Inflammatory macrophage treated with lipopolysaccharide for 4 hours (primary cell): ENCODE results near the gene LDB1.

Experiments
- DNase-seq: peaks from one replicate; pipeline ENCODE4 v3.0.0-alpha.2; 2020

LDB1 gene

DNA sequence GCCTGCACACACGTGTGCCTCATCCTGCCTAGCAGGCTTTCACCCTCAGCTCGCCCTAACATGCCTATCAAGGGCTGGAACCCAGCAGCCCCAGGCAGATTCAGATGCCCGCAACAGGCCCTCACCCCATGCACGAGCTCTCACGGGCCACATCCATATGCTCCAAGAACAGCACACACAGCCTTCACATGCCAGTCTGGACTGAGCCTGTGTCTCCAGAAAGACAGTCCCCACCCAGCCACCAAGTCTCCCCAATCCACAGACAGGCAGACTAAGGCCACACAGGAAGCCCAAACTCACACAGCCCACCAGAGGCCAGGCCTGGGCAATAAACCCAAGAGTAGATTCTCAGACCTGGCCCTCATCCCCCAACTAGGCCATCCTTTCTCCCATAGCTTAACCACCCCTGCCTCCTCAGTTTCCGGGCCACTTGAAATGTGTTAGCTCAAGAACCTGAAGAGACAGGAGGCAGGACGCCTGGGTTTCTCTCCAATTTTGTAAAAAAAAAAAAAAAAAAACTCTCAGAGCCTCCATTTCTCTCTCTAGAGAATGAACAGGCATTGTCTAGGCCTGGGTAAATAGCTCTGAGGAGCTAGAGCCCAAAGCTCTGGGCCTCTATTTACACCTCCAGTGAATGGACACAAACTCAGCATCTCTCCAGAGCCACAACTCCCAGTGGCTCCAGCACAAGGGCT, 6.8 kb downstream of the LDB1 start:
- DNase-seq: no peak

DNA sequence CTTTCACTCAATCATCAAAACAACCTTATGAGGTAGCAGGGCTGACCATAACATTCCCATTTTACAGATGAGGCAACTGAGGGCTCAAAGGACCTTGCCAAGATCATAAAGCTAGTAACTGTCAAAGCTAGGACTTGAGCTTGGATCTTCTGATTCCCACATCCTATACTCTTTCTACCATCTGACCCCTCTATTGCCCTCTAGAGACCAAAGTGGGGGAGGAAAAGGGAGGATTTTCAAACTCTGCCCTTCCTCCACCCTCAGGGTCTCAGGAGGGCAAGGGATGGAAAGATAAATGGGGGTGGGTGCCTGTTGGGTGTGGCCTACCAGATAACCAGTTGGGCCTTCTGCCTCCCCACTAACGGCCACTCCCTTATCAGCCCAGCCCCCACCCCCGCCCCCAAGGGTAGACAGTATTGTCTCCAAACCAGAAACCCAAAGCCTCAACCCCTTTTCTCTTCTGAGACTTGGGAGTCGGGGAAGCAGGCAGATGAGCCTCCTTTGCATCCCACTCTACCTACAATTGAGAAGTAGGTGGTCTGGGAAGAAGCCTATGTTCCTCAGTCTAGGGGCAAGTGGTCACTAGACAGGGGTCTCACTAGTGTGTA, 7.9 kb downstream of the LDB1 start:
- DNase-seq: no peak

DNA sequence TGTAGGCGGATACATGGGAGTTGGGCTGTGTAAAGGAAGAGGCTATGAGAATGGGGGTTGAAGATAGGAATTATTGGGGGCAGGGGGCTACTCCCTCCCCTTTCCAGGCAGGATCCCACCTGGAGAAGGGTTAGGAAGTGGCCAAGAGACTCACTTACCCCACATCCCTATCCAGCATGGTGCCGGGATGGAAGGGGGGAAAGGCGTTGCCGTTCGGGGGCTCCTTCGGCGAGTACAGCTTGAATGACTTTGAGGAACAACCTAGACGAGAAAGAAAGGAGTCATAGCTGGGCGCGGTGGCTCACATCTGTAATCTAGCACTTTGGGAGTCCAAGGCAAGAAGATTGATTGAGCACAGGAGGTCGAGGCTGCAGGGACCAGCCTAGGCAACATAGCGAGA, 8.9 kb downstream of the LDB1 start:
- DNase-seq: no peak

DNA sequence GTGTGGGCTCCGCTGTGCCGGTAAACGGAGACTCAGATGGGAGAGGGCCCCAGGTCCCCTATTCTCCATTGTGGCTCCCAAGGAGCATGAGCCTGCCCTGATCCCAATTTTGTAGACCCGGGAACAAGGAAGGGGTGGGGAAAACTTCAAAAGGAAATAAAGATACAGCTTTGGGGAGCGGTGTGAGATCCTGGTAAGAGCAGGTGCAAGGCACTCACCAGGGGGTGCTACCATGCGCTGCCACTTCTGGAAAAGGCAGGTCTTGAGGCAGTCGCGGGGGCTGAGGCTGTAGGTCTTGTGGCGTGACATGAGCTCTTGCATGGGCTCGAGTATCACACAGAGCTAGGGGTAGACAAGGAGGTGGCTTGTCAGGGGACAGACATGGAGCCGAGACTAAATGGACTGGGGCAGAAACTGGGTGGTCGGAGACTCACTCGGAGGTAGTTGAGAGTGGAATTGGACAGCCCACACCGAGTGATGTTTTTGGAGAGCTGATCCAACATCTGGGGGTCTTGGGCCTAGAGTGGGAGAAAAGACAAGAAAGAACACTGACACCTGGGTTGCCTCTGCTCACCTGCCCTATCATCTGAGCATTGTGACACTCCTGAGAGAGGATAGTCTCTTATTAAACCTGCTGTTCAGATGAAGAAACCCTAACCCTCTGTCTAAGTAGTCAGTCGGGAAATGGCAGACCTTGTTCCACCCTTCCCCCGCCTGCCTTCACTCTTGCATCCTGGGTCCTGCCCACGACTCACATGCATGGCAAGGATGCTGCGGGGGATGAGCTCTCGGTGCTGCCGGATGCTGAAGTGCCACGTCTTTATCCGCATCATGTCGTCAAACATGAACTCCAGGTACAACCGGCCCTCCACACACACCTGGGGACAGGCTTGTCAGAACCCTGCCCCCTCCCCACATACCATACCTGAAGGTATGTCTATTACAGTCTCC, 10.7 kb downstream of the LDB1 start:
- DNase-seq: no peak

DNA sequence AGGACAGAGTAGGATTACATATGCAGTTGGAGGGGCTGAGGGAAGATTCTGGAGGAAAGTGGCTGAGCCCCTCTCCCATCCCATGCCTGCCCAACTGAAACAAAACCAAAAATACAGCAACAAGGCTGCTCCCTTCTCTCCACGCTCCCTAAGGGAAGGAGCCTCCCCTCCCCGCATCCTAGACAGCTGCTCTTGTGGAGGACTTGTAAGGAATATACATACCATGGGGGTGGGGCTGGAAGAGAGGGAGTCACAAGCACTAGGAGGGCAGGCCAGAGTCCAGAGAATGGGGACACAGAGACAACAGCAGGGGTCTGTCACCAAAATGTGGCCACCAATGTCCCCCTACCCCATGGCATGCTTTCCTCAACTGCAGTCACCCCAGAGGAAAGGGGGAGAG, 13.2 kb downstream of the LDB1 start:
- no peak for DNase-seq

DNA sequence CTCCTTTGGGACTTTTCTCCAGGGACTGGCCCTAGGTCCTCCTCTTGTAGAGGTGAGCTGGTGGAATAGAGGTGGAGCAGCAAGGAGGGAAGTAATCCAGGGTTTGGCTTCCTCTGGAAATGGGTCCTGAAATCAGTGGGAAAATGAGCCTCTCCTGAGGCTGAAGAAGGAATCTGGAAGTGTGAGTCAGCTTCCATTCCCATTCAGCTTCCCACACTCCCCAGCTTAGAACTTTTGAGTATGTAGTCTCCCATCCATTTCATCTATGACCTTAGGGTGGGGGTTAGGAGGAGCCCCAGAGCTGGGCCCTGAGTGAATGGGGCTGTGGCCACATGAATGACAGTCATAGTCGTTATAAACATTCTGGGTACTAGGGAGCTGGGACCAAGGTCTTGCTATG, 17.7 kb downstream of the LDB1 start:
- no peak for DNase-seq

DNA sequence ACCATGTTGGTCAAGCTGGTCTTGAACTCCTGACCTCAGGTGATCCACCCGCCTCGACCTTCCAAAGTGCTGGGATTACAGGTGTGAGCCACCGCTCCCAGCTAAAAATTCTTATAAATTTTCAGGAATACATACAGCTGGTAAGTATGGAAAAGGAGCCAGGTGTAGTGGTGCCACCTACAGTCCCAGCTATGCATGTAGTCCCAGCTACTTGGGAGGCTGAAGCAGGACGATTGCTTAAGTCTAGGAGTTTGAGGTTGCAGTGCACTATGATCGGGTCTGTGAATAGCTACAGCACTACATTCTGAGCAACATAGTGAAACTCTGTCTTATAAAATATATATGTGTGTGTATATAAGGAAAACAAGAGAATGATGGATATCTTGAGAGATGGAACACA, 19.0 kb downstream of the LDB1 start:
- no peak for DNase-seq

DNA sequence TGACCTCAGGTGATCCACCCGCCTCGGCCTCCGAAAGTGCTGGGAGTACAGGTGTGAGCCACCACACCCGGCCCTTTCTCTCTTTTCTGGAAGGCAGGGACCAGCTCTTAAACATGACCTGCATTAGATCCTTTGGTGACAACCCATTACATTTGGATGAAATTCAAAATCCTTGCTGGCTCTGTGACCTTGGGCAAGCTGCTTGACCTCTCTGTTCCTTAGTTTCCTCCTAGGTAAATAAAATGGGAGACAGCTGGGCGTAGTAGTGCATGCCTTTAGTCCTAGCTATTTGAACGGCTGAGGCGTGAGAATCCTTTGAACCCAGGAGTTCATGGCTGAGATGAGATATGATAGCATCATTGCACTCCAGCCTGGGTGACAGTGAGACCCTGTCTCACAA, 23.7 kb downstream of the LDB1 start:
- no peak for DNase-seq

DNA sequence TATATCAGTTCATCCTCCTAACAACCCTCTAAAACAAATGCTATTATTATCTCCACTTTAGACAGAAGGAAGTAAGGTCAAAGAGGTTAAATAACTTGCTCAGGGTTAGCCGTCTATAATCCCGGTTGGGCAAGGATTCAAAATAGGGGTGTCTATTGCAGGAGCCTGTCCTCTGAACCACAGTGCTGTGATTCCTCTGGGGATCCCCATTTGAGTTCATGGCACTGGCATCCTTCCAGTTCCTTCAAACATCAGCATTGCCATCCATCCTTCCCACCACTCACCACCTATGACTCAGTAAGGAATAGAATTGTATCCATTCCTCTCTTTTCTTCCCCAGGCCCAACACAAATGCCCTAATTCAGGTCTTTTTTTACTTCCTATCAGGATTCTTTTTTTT, 29.4 kb downstream of the LDB1 start:
- no peak for DNase-seq

DNA sequence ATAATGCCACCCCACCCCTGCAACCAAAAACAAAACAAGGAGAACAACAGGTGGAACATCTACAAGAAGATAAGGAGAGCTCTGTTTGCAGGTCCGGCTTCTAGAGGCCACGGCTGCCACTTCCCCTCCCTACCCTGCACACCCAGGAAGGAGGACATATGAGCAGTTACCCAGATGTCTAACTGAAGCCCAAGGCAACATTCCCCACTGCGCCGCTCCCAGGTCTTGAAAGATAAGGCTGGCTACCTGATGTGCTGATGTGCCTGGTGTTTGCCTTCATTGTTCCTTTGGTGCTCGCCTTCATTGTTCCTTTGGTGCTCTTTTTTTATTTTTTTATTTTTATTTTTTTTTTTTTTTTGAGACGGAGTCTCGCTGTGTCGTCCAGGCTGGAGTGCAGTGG, 34.0 kb downstream of the LDB1 start:
- DNase-seq: no peak

DNA sequence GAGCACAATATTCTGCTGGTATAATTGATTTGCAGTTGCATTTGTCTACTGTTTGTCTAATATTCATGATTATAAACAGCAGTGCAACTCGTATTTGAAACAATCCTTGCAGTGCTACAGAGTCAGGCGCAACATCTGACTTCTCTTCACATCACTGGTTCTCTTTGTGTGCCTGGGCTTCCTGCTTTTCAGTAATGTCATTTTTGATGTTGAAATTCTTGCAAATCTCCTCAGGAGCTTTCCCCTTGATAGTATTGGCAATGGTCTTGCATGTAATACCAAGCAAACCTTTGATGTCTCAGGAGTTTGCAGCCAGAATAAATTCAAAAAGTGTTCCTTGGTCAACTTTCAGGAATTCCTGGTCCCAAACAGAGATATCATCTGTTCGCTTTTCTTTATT, 34.8 kb downstream of the LDB1 start:
- DNase-seq: peak; percentile 83

DNA sequence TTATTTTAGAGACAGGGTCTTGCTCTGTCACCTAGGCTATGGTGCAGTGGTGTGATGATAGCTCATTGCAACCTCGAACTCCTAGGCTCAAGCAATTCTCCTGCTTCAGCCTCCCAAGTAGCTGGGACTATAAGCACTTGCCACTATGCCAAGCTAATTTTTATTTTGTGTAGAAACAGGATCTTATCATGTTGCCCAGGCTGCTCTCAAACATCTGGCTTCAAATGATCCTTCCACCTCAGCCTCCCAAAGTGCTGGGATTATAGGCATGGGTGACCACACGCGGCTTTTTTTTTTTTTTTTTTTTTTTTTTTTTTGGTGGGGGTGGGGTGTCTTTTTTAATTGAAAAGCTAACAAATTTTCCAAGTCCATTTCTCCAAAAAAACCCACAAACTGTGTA, 36.6 kb downstream of the LDB1 start:
- no peak for DNase-seq

DNA sequence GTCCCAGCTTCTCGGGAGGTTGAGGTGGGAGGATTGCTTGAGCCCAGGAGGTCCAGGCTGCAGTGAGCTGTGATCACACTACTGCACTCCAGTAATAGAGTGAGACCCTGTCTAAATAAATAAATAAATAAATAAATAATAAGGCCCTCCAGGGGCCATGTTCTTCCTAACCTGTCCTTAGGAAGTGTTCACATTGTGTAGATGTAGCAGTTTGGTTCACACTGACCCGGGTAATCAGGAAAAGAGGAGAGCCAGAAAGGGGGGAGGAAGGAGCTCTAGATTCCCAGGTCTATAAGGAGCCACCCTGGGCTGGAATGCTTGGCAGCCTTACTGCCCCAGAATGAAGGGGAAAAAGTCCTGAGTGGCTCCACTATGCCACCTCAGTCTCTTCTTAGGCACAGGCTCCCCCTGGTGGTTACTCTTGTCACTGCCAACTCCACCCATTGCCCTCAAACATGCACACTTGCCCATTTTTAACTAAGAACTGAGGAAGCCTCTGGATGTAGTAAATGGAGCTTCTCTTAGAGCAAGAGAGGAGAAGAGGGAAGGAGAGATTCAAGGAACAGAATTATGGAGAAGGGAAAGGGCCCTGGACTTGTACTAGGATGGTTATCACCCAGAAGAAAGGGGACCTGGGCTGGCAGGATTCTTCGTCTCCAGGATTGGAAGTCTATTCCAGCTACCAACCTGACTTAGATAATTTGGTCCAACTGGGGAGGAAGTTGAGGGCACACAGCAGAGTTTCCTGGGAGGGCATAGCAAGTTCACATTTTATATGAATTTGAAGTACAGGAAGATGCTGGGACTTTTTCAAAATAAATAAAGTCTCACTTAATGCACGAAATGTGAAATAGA, 47.3 kb downstream of the LDB1 start:
- DNase-seq: peak; percentile 79

DNA sequence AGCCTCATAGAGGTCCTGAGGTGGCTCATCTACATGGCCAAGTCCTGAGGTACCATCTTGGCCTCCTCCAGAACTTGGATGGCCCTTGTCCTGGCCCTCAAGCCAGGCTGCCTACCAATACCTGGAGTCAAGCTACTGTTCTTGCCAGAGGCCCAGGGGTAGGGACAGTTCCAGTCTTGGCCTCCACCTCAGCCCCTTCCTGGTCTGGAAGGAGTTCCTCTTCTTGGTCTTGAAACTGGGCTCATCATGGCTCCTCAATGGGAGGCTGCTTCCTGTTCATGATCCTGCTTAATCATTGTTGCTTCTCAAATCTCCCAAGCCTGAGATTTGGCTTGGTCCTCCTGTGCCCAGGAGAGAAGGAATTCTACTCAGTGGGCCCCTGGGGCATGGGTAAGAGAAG, 51.1 kb downstream of the LDB1 start:
- DNase-seq: peak; percentile 66

DNA sequence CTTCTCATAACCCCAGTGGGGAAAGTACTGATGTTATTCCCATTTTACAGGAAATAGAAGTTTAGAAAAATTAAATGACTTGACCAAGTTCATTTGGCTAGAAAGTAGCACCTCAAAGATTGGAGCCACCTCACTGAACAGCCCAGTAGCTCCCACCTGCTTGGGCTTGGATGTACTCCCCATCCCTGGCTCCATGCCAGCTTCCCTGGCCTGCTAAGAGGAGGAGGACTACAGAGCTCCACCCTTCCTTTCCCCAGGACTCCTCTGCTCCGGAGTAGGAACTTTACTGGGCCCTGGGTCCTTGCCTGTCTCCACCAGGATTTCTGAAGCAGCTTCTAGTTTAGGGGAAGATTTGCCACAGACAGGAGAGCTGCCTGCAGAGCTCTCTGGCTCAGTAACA, 52.0 kb downstream of the LDB1 start:
- DNase-seq: no peak

DNA sequence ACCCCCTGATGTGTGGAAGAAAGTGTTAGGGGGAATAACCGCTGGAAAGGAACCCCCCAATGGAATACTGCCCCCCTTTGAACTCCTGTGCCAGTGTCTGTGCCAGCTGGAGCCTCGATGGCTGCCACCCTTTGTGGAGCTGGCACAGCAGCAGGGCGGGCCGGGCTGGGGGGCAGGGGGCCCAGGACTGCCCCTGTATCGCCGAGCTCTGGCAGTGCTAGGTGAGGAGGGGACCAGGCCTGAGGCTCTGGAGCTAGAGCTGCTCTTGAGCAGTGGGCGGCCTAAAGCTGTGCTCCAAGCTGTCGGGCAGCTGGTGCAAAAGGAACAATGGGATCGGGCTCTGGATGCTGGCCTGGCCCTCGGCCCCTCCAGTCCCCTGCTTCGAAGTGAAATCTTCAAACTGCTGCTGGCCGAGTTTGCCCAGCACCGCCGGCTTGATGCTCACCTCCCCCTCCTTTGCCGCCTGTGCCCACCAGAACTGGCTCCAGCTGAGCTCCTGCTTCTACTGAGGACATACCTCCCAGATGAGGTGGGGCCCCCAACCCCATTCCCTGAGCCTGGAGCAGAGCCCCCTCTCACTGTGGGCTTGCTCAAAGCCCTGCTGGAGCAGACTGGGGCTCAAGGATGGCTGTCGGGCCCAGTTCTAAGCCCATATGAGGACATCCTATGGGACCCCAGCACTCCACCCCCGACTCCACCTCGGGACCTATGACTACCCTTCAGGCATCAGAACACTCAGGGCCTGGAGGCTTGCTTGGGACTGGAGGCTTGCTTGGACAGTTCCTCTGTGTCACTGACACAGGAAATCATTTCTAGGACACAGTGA, 52.9 kb downstream of the LDB1 start:
- DNase-seq: no peak

DNA sequence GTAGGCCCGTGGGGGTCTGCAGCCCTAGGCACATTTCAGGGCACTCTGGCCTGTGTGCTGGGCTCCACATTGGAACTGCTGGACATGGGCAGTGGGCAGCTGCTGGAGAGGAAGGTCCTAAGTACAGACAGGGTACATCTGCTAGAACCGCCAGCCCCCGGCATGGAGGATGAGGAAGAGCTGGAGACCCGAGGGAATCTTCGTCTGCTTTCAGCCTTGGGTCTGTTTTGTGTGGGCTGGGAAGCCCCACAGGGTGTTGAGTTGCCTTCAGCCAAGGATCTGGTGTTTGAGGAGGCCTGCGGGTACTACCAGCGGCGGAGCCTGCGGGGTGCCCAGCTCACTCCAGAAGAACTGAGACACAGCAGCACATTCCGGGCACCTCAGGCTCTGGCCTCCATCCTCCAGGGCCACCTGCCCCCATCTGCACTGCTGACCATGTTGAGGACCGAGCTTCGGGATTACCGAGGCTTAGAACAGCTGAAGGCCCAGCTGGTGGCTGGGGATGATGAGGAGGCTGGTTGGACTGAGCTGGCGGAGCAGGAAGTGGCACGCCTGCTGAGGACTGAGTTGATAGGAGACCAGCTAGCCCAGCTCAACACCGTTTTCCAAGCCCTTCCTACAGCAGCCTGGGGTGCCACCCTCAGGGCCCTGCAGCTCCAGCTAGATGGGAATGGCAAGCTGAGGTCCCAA, 53.6 kb downstream of the LDB1 start:
- no peak for DNase-seq

DNA sequence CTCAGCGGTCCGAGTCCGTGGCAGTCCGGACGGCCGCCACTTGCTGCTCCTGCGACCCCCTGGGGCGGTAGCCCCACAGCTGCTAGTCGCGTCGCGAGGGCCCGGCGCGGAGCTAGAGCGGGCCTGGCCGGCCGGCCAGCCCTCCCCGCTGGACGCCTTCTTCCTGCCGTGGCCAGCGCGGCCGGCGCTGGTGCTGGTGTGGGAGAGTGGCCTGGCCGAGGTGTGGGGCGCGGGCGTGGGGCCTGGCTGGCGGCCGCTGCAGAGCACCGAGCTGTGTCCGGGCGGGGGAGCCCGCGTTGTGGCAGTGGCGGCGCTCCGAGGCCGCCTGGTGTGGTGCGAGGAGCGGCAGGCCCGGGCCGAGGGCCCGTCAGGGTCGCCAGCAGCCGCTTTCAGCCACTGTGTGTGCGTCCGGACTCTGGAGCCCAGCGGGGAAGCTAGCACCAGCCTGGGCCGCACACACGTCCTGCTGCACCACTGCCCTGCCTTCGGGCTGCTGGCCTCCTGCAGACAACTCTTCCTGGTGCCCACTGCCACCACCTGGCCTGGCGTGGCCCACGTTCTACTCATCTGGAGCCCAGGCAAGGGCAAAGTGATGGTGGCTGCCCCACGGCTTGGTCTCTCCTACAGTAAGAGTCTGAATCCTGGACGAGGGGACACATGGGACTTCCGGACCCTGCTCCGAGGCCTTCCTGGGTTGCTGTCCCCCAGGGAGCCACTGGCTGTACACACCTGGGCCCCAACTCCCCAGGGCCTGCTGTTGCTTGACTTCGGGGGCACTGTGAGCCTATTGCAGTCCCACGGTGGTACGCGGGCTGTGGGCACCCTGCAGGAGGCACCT, 54.4 kb downstream of the LDB1 start:
- DNase-seq: peak; percentile 16

DNA sequence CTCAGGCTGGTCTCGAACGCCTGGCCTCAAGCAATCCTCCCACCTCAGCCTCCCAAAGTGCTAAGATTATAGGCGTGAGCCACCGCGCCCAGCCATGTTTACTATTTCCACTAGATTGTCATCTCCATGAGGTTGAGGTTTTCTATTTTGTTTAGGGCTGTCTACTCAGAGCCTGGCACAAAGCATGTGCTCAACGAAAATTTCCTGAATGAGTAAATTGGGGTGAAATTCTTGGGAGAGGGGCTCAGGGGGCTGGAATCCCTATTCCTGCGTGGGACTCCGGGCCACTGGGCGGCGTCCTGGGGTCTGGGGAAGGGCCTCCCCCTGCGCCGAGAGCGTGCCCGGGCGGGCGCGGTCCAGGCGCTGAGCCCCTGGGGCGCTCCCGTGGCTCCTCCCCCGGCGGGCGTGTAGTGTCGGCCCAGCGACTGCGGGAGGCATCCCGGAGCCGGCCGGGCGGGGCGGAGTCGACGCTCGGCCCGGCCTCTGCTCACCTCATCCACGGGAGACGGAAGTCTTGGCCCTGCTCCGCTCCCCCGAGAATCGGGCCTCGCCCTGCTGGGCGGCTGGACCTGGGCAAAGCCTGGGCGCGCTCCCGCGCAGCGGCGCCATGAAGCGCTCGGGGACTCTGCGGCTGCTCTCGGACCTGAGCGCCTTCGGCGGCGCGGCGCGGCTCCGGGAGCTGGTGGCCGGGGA, 55.2 kb downstream of the LDB1 start, which contains the start of gene HPS6:
Gene HPS6, plus strand, starts transcription at position 482 of the 693 bp plus-strand sequence. Its CDS starts 126 bp downstream, at position 608.
- peak; percentile 95 for DNase-seq

DNA sequence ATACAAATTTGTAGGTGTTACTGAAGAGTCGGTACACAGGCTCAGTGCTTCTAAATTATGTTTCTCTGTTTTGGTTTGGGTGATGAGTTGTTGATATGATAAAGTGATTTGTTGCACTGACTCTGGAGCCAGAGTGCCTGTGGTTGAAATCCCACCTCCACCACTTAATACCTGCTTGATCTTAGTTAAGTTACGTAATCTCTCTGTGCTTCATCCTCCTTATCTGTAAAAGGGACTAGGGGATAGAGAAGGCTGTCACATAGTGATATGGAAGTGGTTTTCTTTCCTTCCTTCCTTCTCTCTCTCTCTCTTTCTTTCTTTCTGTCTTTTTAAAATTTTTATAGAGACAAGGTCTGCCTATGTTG, 55.7 kb downstream of the LDB1 start:
- DNase-seq: no peak
